Measurements from ENCODE around the gene CSPG4.
A peak's percentile ranks its signal among the peaks of the same experiment; 100 is the strongest.

CSPG4 gene

GRCh38 chr15:75669191-75669878, 43.3 kb downstream of the CSPG4 start:
- no peak for DNase-seq (ENCODE audit: low read depth)

GRCh38 chr15:75666823-75667501, 45.7 kb downstream of the CSPG4 start:
- DNase-seq (ENCODE audit: low read depth) = peak; percentile 99

DNA sequence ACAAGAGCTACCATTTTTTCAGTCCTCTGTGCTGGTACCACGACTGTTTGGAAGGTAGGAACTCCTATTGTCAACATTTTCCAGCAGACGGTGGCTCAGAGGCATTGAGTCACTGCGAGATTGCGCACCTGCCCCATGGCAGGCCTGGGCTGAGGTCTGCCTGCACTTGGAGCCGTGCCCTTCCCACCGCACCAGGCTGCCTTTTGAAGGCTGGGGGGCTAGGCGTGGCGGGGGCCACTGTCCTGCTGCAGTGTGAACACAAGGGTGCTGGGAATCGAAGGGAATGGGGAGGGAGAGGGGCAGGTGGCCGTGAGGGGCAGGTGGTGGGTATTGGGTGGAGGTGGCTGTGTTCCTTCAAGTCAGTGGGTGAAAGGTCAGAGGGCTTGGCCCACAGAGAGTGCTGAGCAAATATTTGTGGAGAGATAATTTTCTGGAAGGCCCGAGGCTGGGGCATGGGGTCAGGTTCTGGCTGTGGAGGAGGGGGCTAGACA, 48.7 kb downstream of the CSPG4 start:
- no peak for DNase-seq (ENCODE audit: low read depth)

DNA sequence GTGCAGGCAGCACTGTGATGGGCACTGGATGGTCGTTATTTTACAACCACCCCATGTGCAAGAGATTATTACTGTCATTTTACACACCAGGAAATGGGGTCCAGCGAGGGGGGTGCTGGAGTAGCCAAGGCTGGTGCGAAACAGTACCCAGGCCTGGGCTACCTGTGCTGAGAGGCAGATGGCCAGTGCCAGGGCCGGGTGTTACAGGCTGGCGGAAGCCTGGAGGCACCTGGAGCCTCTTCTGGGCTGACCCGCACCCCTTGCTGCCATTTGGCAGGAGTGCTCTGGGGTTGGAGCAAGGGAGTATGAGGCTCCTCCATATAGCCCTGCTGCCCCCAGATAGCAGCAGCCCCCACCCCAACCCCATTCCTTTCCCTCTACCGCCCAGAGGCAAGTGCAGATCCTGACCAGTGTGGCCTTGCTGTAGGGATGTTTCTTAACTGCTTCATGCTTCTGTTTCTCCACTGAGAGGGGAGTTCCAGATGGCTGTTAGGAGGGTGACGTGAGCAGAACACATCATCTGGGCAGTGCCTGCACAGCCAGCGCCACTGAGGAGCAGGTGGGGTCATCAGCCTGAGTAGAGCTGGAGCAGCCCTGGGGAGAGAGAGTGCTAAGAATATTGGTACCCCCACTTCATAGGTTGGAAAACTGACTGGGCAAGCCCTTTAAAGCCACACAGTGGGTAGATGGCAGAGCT, 49.7 kb downstream of the CSPG4 start:
- no peak for DNase-seq (ENCODE audit: low read depth)

- DNase-seq (ENCODE audit: low read depth) = no peak
Measured at GRCh38 chr15:75661756-75662140, 50.9 kb downstream of the CSPG4 start.

- peak; percentile 96 for DNase-seq (ENCODE audit: low read depth)
Measured at GRCh38 chr15:75661100-75661755, 51.4 kb downstream of the CSPG4 start.

DNA sequence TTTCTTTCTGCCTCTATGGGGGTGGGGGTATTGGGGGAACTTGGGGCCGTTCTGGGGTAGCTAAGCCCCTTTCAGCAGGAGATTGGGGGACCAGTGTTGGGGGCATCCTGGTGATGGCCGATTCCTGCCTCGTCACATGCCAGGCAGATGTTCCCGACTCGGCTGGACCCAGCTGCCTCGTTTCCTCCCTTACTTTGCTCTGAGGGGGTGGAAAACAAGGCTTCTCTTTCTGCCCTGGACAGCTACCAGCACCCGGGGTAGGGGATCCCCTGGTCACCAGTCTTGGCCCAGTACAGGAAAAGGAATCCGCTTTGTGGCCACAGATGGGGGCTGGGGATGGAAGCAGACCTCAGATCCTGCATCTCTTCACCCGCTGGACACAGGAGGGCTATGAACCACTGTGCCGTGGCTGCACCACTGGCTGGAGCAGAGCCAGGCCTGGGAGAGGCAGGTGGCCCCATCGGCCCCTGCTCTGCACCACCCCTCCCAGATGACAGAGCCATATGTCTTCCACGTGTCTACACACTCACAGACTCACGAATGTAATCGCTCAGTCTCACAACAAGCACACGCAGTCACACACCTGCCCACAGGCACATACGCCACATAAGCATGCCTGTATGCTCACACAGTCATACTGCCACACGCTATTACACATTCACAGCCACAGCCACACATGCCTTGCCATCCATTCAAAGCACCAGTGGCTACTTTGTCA, 52.6 kb downstream of the CSPG4 start:
- no peak for DNase-seq (ENCODE audit: low read depth)

DNA sequence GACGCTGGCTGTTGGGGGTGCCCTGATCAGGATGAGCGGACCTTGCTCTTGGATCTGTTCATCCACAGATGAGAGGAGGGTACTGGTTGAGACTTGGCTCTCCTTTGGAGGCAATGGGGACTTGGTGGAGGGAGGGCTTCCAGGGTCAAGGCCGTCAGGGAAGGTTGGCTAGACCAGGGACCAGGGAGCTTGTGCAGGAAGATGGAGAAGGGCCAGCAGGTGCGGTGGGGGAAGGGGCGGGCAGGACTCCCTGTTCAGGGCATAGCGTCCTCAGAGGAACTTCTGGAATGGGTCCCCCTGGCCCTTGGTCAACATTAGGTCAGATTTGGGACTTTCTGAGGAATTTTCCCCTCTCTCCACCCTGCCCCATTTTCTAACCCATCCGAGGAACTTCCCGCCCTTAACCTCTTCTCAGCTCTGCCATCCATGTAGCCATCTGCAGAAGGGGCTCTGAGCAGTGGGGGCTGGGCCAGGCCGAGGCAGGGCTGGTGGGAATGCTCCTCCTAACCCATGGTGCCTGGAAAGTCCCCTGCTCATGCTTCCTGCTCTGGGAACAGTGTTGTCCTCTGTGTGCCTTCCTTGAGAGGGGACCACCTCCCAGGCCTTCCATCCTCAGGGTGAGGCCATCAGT, 53.4 kb downstream of the CSPG4 start:
- no peak for DNase-seq (ENCODE audit: low read depth)

DNA sequence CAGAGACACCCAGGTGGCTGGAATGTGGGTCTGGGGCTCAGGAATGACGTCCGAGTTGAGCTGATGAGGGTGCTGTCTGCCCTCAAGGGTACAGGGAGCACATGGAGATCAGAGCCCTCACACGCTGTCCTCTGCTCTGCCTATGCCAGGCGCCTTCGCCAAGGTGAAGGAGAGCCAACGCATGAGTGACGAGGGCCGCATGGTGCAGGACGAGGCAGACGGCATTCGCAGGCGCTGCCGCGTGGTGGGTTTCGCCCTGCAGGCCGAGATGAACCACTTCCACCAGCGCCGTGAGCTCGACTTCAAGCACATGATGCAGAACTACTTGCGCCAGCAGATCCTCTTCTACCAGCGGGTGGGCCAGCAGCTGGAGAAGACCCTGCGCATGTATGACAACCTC, 55.8 kb downstream of the CSPG4 start:
- no peak for DNase-seq (ENCODE audit: low read depth)

DNA sequence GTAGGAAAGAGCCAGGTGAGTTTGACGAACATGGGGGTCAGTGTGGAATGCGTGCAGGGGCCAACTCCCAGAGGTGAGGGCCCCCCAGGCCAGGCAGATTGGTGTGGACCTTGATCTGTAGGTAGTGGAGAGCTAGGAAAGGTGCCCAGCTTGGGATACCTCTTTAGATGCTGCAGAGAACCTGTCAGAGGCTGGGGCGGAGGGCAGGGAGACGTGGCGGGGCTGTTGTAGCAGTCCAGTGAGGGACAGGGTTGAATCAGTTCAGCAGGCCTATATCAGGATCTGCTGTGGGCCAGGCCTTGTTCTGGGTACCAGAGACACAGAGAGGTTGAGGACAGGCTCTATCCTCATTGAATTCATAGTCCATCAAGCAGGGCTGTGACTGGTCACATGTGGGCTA, 56.3 kb downstream of the CSPG4 start:
- DNase-seq (ENCODE audit: low read depth) = no peak

- DNase-seq (ENCODE audit: low read depth) = no peak
Measured at GRCh38 chr15:75655931-75656330, 56.7 kb downstream of the CSPG4 start.

GRCh38 chr15:75654201-75654907, 58.3 kb downstream of the CSPG4 start:
- DNase-seq (ENCODE audit: low read depth) = no peak

GRCh38 chr15:75653347-75653913, 59.2 kb downstream of the CSPG4 start:
- DNase-seq (ENCODE audit: low read depth) = no peak

- DNase-seq (ENCODE audit: low read depth) = no peak
Measured at GRCh38 chr15:75651810-75652543, 60.7 kb downstream of the CSPG4 start.

GRCh38 chr15:75650908-75651809, 61.5 kb downstream of the CSPG4 start:
- peak; percentile 32 for DNase-seq (ENCODE audit: low read depth)

DNA sequence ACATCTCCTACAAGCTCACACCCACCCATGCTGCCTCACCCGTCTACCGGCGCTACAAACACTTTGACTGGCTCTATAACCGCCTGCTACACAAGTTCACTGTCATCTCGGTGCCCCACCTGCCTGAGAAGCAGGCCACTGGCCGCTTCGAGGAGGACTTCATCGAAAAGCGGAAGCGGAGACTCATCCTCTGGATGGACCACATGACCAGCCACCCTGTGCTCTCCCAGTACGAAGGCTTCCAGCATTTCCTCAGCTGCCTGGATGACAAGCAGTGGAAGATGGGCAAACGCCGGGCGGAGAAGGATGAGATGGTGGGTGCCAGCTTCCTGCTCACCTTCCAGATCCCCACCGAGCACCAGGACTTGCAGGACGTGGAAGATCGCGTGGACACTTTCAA, 62.8 kb downstream of the CSPG4 start:
- DNase-seq (ENCODE audit: low read depth) = no peak

GRCh38 chr15:75649045-75649761, 63.4 kb downstream of the CSPG4 start:
- DNase-seq (ENCODE audit: low read depth) = no peak

All from iris pigment epithelial cell (primary cell).